HUES64 (cell line): Measurements from ENCODE around the gene NPR1.
A peak's percentile ranks its signal among the peaks of the same experiment; 100 is the strongest.
"Not testable (repeated sequence)": the region's sequence is repeated elsewhere in the genome, so short reads cannot be mapped to it uniquely, and the experiment has no call there.

Source experiments
- H3K27ac ChIP-seq: 2 replicates; pipeline ENCODE4 v1.7.0; 2013; ENCODE audit warnings: low read depth, low read length, inconsistent platforms
- H3K27me3 ChIP-seq: 2 replicates; pipeline ENCODE4 v1.6.1; 2013; ENCODE audit warnings: mild to moderate bottlenecking, low read length; ENCODE audit not compliant: insufficient read depth
- H3K36me3 ChIP-seq: 2 replicates; pipeline ENCODE4 v1.6.1; 2013; ENCODE audit warnings: mild to moderate bottlenecking, low read length; ENCODE audit not compliant: insufficient read depth
- H3K4me1 ChIP-seq: 2 replicates; pipeline ENCODE4 v1.6.1; 2013; ENCODE audit warnings: mild to moderate bottlenecking, low read length, moderate library complexity; ENCODE audit not compliant: insufficient read depth
- H3K4me3 ChIP-seq: 2 replicates; pipeline ENCODE4 v1.5.1; 2013; ENCODE audit warnings: mild to moderate bottlenecking, low read length, moderate library complexity
- H3K9ac ChIP-seq: 2 replicates; pipeline ENCODE4 v1.6.1; 2013; ENCODE audit warnings: mild to moderate bottlenecking, low read depth, low read length
- H3K9me3 ChIP-seq: 2 replicates; pipeline ENCODE4 v1.6.1; 2013; ENCODE audit warnings: low read depth, low read length; ENCODE audit not compliant: insufficient read depth
- WGBS: fragments of 150-250, 120-280 bp; methylation state at CpG from one replicate; pipeline ENCODE4 v1.1.7; 2013; ENCODE audit warnings: missing lambda C conversion rate; 5-methylcytosine and 5-hydroxymethylcytosine counted together

Gene NPR1

DNA sequence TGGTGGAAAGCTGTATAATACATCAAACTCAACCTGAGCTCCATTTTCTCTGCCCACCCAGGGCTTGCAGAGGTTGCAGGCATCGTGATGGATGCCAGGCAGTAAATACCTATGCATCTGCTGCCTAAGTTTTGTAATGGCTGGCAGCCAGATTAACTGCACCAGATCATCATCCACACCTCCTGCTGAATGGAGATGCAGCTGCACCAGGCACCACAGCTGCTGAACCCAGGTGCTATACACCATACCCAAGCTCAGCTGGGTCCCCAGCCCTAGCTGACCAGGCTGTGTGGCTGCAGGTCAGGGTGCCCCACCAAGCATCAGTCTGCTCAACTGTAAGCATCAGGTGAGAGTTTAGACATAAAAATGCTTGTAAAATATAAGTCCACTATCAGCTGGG lies 26.7 kb upstream of the NPR1 start:
- Histone ChIP-seq H3K36me3 (peaks cover under 1% of the 10 kb centered on the region), H3K9me3 (no peaks in the 10 kb centered on the region), H3K9ac (no peak overlapping the region), H3K4me3 (no peak overlapping the region), H3K27ac (no peak overlapping the region), H3K4me1 (no peaks in the 10 kb centered on the region), H3K27me3 (no peaks in the 10 kb centered on the region)
- 93% methylated on average over 1 of the region's 1 CpG for WGBS

DNA sequence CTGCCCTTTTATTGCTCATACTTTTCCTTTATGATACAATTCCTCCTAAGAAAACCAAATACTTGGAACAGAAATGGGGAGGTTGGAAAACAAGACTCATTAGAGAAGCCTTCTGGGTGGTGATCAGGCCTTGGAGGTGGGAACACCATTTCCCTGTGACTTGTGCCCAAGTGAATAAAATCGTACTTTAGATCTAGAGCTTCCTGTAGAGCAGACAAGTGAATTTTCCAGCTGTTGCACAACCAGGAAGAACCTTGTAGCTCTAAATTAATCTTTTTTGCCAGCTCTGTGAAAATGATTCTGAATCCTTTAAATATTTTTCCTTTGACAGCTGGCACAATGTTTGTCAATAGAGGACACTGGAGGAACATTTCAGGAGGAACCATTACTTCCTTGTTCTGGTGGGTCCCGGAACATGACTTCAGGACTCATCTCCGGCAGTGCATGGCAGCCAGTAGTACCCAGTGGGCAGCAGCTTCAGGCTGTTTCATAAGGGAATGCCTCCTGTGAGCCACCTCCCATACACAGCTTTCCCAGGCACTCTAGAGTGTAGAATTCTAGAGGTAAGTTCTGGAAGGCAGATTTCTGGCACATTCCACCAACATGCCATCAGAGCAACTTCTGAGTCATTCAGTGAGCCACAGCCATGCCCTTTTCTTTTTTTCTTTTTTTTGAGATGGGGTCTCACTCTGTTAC lies 25.5 kb upstream of the NPR1 start:
- no peaks in the 10 kb centered on the region for H3K36me3 ChIP-seq
- no peak overlapping the region for H3K4me3 ChIP-seq
- WGBS = 89% methylated on average over 3 of the region's 3 CpGs
- H3K27ac ChIP-seq = no peak overlapping the region
- H3K4me1 ChIP-seq = no peaks in the 10 kb centered on the region
- H3K27me3 ChIP-seq = no peaks in the 10 kb centered on the region
- no peak overlapping the region for H3K9ac ChIP-seq
- H3K9me3 ChIP-seq = no peaks in the 10 kb centered on the region

DNA sequence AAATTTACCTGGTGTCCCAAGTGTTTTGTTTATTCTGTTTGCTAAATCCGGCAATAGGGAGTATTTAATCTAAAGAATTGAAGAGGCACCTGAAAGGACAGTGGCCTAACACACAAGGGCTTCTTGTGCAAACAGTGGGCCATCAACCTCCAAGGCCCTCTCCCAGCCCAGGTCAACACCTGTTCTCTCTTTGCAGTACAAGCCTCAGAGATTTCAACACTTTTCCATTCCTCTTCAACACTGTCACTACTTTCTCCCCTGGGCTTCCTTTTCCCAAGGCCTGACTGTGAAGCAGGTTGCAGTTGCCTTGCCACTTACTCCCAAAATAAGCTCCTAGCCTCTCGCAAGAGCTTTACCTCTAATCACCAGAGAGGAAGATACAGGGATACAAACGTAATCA lies 23.2 kb upstream of the NPR1 start:
- H3K9ac ChIP-seq = no peak overlapping the region
- WGBS = 97% methylated on average over 3 of the region's 3 CpGs

DNA sequence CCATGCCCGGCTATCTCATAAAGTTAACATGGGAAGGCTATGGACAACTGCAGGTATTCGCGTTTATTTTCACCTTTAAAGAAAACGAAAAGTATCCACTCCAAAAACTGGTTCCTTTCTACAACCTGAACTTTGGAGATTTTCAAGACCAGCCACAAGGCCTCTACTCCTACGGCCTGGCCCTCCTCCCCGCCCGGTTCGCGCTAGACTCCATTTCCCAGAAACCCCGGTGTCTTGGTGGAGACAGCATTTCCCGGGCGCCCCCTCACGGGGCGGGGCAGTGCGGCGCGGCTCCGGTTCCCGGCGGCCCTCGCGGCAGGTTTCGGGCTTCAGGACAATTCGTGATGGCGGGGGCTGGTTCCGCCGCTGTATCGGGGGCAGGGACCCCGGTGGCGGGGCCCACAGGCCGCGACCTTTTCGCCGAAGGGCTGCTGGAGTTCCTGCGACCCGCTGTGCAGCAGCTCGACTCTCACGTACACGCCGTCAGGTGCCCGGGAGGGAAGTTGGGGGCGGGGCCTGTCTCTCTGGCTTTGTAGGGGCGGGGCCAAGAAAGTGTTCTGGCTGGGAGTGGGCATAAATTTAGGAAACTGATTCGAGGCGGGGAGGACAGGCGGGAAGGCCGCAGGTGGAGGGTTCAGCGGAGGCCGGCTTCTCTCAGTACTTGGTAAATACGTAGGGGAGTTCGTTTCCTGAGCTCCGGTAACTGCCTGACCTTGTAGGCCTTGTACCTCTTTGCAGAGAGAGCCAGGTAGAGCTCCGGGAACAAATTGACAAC lies 19.9 kb upstream of the NPR1 start, which contains the start of gene SNAPIN:
Gene SNAPIN (plus strand): TSS at position 304 of the 775 bp plus-strand sequence. CDS start 41 bp downstream, at position 345.
- no peaks in the 10 kb centered on the region for H3K27me3 ChIP-seq
- peaks cover 31% of the 10 kb centered on the region for H3K36me3 ChIP-seq
- peaks cover 5% of the 10 kb centered on the region; the same call in 1 of the 2 replicates for H3K4me1 ChIP-seq
- no peaks in the 10 kb centered on the region for H3K9me3 ChIP-seq
- H3K27ac ChIP-seq = peak within 1 kb of the TSS; percentile 94
- H3K9ac ChIP-seq = peak within 1 kb of the TSS; percentile 89
- 3% methylated on average over 53 of the region's 53 CpGs for WGBS
- peak within 1 kb of the TSS; percentile 89 for H3K4me3 ChIP-seq

More for the DNA sequence above, 23.2 kb upstream of the NPR1 start:
- H3K9me3 ChIP-seq = no peaks in the 10 kb centered on the region
- peaks cover 5% of the 10 kb centered on the region; the same call in 1 of the 2 replicates for H3K4me1 ChIP-seq
- H3K36me3 ChIP-seq = no peaks in the 10 kb centered on the region
- no peak overlapping the region for H3K4me3 ChIP-seq
- no peaks in the 10 kb centered on the region for H3K27me3 ChIP-seq
- H3K27ac ChIP-seq = no peak overlapping the region

DNA sequence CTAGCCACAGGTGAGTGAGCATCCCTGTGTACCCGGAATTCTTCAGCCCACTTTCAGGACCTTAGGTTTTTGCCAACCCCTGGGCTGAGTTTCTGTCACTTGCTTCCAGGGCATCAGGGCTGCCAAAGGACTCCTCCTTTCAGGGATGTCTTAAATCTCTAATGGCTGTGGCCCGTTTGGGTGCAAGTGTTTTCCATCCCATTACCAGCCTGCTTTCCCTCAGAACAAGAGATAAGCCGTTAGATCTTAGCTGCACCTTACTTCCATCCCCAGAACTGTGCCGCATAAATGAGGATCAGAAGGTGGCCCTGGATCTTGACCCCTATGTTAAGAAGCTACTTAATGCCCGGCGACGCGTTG lies 19.3 kb upstream of the NPR1 start:
- Histone ChIP-seq H3K9ac (peak overlapping the region; percentile 89), H3K27ac (no peak overlapping the region)
- WGBS = 47% methylated on average over 8 of the region's 8 CpGs

DNA sequence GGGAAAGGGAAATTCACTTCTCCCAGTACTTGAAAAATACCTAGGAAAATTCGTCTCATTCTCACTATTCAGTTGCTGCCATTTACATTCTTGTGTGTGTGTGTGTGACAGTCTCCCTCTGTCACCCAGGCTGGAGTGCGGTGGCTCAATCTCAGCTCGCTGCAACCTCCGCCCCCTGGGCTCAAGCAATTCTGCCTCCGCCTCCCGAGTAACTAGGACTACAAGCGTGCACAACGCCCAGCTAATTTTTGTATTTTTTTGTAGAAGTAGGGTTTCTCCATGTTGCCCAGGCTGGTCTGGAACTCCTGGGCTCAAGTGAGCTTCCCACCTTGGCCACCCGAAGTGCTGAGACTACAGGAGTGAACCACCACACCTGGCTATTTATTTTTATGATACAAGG lies 18.8 kb upstream of the NPR1 start:
- Histone ChIP-seq H3K4me3 (peak overlapping the region; percentile 89), H3K4me1 (peaks cover 5% of the 10 kb centered on the region; the same call in 1 of the 2 replicates), H3K9ac (no peak overlapping the region), H3K36me3 (peaks cover 42% of the 10 kb centered on the region), H3K27me3 (no peaks in the 10 kb centered on the region), H3K9me3 (no peaks in the 10 kb centered on the region), H3K27ac (no peak overlapping the region)
- WGBS = 82% methylated on average over 8 of the region's 9 CpGs

More for the DNA sequence above, 19.3 kb upstream of the NPR1 start:
- Histone ChIP-seq H3K9me3 (no peaks in the 10 kb centered on the region), H3K27me3 (no peaks in the 10 kb centered on the region), H3K4me1 (peaks cover 5% of the 10 kb centered on the region; the same call in 1 of the 2 replicates), H3K36me3 (peaks cover 37% of the 10 kb centered on the region), H3K4me3 (peak overlapping the region; percentile 89)

DNA sequence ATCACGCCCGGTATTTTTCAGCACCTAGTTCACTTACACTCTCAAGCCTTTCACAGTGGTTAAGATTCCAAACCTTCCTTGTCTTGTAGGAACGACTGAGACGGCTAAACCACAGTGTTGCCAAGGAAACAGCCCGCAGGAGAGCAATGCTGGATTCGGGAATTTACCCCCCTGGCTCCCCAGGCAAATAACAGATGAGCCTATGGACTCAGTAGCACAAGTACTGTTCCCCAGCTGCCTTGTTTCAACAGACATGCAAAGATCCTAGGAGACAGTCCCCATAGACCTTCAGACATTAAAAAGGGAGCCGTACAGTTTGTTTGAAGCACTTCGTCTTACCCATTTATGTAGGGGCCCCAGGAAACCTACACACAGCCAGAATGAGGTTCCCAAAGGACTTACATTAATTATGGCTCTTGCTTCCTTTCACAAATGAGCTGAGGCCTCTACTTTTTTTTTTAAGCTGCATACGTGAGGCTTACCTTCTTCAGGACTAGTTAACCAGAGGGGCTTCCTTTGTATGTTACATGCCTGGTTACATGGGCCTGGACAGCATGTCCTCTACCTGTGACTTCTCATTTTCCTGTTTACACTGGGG lies 17.3 kb upstream of the NPR1 start:
- H3K36me3 ChIP-seq = peaks cover 57% of the 10 kb centered on the region
- 78% methylated on average over 9 of the region's 9 CpGs for WGBS
- no peaks in the 10 kb centered on the region for H3K27me3 ChIP-seq
- H3K4me1 ChIP-seq = peaks cover 5% of the 10 kb centered on the region; the same call in 1 of the 2 replicates
- H3K27ac ChIP-seq = peak overlapping the region; percentile 6; the same call in 1 of the 2 replicates
- H3K4me3 ChIP-seq = no peak overlapping the region
- no peaks in the 10 kb centered on the region for H3K9me3 ChIP-seq
- no peak overlapping the region for H3K9ac ChIP-seq

DNA sequence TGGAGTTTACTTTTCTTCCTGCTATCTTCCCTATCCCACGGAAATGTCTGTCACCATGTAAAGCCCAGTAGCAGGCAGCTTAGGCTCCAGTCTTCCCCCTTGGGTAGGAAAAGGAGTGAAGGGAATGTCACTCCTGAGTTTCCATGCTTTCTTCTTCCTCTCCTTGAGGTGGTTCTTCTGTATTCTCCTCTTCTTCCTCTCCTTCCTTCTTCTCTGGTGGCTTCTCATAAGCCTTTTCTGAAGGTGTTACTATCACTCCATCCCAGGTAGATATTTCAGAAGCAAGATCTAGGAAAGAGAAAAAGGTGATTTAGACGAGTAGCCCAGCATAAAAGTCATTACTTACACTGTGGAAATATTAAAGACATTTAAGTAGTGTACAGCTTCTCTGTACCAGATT lies 16.2 kb upstream of the NPR1 start:
- H3K9ac ChIP-seq = no peak overlapping the region
- no peaks in the 10 kb centered on the region for H3K27me3 ChIP-seq
- H3K9me3 ChIP-seq = no peaks in the 10 kb centered on the region
- peaks cover 5% of the 10 kb centered on the region; the same call in 1 of the 2 replicates for H3K4me1 ChIP-seq
- H3K27ac ChIP-seq = no peak overlapping the region
- peaks cover 68% of the 10 kb centered on the region for H3K36me3 ChIP-seq
- no peak overlapping the region for H3K4me3 ChIP-seq
- whole genome bisulfite sequencing = 88% methylated on average over 1 of the region's 2 CpGs

DNA sequence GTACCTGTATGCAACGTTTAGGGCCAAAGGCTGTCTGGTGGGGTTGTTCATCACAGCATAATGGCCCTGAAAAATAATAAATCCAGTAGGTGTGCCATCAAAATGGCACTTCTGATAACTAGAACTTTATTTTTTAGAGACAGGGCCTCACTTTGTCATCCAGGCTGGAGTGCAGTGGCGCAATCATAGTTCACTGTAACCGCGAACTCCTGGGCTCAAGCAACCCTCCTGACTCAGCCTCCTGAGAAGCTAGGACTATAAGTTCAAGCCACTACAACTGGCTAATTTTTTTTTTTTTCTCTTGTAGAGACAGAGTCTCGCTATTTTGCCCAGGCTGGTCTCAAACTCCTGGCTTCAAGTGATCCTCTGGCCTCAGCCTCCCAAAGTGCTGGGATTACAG lies 15.3 kb upstream of the NPR1 start:
- Histone ChIP-seq H3K4me1 (peaks cover 5% of the 10 kb centered on the region; the same call in 1 of the 2 replicates), H3K27ac (no peak overlapping the region), H3K9ac (no peak overlapping the region), H3K9me3 (no peaks in the 10 kb centered on the region), H3K27me3 (no peaks in the 10 kb centered on the region), H3K36me3 (peaks cover 77% of the 10 kb centered on the region), H3K4me3 (no peak overlapping the region)
- WGBS = 98% methylated on average over 5 of the region's 5 CpGs

DNA sequence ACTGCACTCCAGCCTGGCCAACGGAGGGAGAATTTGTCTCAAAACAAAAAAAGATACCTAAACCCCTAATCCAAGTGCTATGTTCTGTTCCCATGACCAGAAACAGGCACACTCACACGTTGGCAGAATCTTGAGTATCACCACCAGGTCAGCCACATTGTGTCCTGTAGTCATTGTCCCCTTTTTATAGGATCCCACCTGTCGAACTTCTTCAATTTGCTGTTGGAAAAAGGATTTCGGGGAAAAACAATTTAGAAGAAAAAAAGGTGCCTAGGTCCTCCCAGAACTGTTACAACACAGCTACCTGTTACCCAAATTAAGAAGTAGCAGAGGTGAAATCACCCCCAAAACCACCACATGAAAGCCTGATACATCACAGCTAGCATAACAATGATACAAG lies 11.0 kb upstream of the NPR1 start:
- Histone ChIP-seq H3K36me3 (peaks cover 75% of the 10 kb centered on the region), H3K4me3 (no peak overlapping the region), H3K9me3 (no peaks in the 10 kb centered on the region), H3K27ac (no peak overlapping the region), H3K27me3 (no peaks in the 10 kb centered on the region), H3K9ac (no peak overlapping the region), H3K4me1 (peaks cover 6% of the 10 kb centered on the region; the same call in 1 of the 2 replicates)
- WGBS = 94% methylated on average over 4 of the region's 4 CpGs

DNA sequence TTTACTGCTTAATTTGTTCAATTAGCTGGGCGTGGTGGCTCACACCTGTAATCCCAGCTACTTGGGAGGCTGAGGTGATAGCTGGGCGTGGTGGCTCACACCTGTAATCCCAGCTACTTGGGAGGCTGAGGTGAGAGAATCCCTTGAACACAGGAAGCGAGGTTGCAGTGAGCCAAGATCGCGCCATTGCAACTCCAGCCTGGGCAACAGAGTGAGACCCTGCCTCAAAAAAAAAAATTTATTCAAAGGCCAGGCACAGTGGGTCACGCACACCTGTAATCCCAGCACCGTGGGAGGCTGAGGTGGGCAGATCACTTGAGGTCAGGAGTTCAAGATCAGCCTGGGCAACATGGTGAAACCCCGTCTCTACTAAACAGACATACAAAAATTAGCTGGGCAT lies 9.8 kb upstream of the NPR1 start:
- not testable (repeated sequence) for H3K9ac ChIP-seq, H3K4me1 ChIP-seq, H3K9me3 ChIP-seq, H3K27ac ChIP-seq, H3K27me3 ChIP-seq
- WGBS = 95% methylated on average over 8 of the region's 8 CpGs
- peak overlapping the region; percentile 91; the same call in 1 of the 2 replicates for H3K4me3 ChIP-seq
- peaks cover 63% of the 10 kb centered on the region for H3K36me3 ChIP-seq
